SK-N-SH (cell line): Measurements from ENCODE around the gene TBC1D8. TPM values are rescaled to one million over a fixed set of nuclear protein-coding genes. Genes with fewer than 3 reads are reported as not detected.

ENCODE experiments used
- CTCF ChIA-PET: fragments of 300-600, 350-600 bp; formaldehyde crosslinking; extraction: SDS; loops from one replicate; lab custom pipeline; 2021; lab: Yijun Ruan, JAX
- POLR2A ChIA-PET: fragments of 350-600 bp; sonication (Branson Sonifier 250); formaldehyde crosslinking; extraction: SDS; loops from one replicate; lab custom pipeline; 2020; ENCODE audit warnings: antibody characterized with exemption, inconsistent platforms; lab: Yijun Ruan, JAX
- DNase-seq: peaks from one replicate; pipeline ENCODE4 v3.0.0; 2012
- H2AFZ ChIP-seq: fragments of 200-600 bp; sonication (generic); 2 replicates; pipeline ENCODE4 v1.8.1; 2016; ENCODE audit warnings: antibody characterized with exemption, mild to moderate bottlenecking, low read depth
- H3F3A ChIP-seq: fragments of 200-600 bp; sonication (generic); replicated peaks from 2 replicates; pipeline ENCODE3; 2016; ENCODE audit warnings: antibody characterized with exemption, mild to moderate bottlenecking; ENCODE audit not compliant: insufficient read depth
- H3K27ac ChIP-seq, 2 experiments: fragments of 200-500 bp in 1 of 2; fragments of 200-600 bp in 1 of 2; sonication (Bioruptor generic) in 1 of 2; sonication (generic), shearing (Covaris generic) in 1 of 2; 2 replicates each; pipeline versions ENCODE4 v1.5.1 to v1.6.1; 2014 to 2016; ENCODE audit warnings: low read depth in 2 of 2, inconsistent platforms in 1 of 2, low read length in 1 of 2, mild to moderate bottlenecking in 1 of 2, mixed read lengths in 1 of 2
- H3K27me3 ChIP-seq: fragments of 200-600 bp; sonication (generic), shearing (Covaris generic); 2 replicates; pipeline ENCODE4 v1.6.1; 2016; ENCODE audit warnings: mixed run types; ENCODE audit not compliant: insufficient read depth
- H3K36me3 ChIP-seq, 2 experiments: fragments of 200-500 bp in 1 of 2; fragments of 200-600 bp in 1 of 2; sonication (Bioruptor generic) in 1 of 2; sonication (generic) in 1 of 2; replicated peaks in 1 of 2; 2 replicates each; pipeline versions ENCODE3 to v1.5.1; 2014 to 2016; ENCODE audit warnings: low read length in 1 of 2, mild to moderate bottlenecking in 1 of 2; ENCODE audit not compliant: insufficient read depth in 2 of 2, control insufficient read depth in 1 of 2
- H3K4me1 ChIP-seq, 2 experiments: fragments of 200-500 bp in 1 of 2; fragments of 200-600 bp in 1 of 2; sonication (Bioruptor generic) in 1 of 2; sonication (generic), shearing (Covaris generic) in 1 of 2; 2 replicates each; pipeline versions ENCODE4 v1.5.1 to v1.6.1; 2014 to 2016; ENCODE audit warnings: low read depth in 1 of 2, low read length in 1 of 2, mixed run types in 1 of 2; ENCODE audit not compliant: insufficient read depth in 2 of 2, control insufficient read depth in 1 of 2
- H3K4me2 ChIP-seq: fragments of 200-600 bp; sonication (generic), shearing (Covaris generic); 2 replicates; pipeline ENCODE4 v1.6.1; 2017; ENCODE audit warnings: mixed run types
- H3K4me3 ChIP-seq, 2 experiments: fragments of 200-500 bp in 1 of 2; fragments of 200-600 bp in 1 of 2; sonication (Bioruptor generic) in 1 of 2; sonication (generic), shearing (Covaris generic) in 1 of 2; 2 replicates each; pipeline versions ENCODE4 v1.5.1 to v1.8.1; 2014 to 2016; ENCODE audit warnings: low read depth in 2 of 2, inconsistent platforms in 1 of 2, low read length in 1 of 2, mild to moderate bottlenecking in 1 of 2, mixed read lengths in 1 of 2, moderate library complexity in 1 of 2
- H3K79me2 ChIP-seq: fragments of 200-600 bp; sonication (generic); 2 replicates; pipeline ENCODE4 v1.8.1; 2017; ENCODE audit warnings: mild to moderate bottlenecking; ENCODE audit not compliant: insufficient read depth
- H3K9ac ChIP-seq: fragments of 200-600 bp; sonication (generic); 2 replicates; pipeline ENCODE4 v1.6.1; 2017; ENCODE audit warnings: mixed run types
- H3K9me2 ChIP-seq: fragments of 200-600 bp; sonication (generic); 2 replicates; pipeline ENCODE4 v1.6.1; 2017; ENCODE audit warnings: mixed run types
- H3K9me3 ChIP-seq: fragments of 200-600 bp; sonication (generic); 2 replicates; pipeline ENCODE4 v1.6.1; 2017; ENCODE audit warnings: mixed run types, mild to moderate bottlenecking, moderate library complexity
- H4K20me1 ChIP-seq: fragments of 200-600 bp; sonication (generic); 2 replicates; pipeline ENCODE4 v1.6.1; 2017; ENCODE audit warnings: mild to moderate bottlenecking, mixed run types; ENCODE audit not compliant: insufficient read depth
- ELF1 ChIP-seq: IDR thresholded peaks from 2 replicates; pipeline ENCODE4 v1.4.0; 2012
- FOSL2 ChIP-seq: IDR thresholded peaks from 2 replicates; pipeline ENCODE4 v1.4.0; 2012; ENCODE audit warnings: low read depth, mild to moderate bottlenecking, moderate library complexity, borderline replicate concordance
- FOXJ3 ChIP-seq: sonication (generic); formaldehyde crosslinking; IDR thresholded peaks from 2 replicates; pipeline ENCODE4 v1.5.1; 2020; ENCODE audit warnings: mild to moderate bottlenecking, missing genetic modification reagents
- FOXM1 ChIP-seq: IDR thresholded peaks from 2 replicates; pipeline ENCODE4 v1.4.0; 2012; ENCODE audit warnings: low read depth, mild to moderate bottlenecking
- GATA2 ChIP-seq: sonication (generic); formaldehyde crosslinking; IDR thresholded peaks from 2 replicates; pipeline ENCODE4 v1.5.0; 2020; ENCODE audit warnings: mild to moderate bottlenecking, missing genetic modification reagents
- NRF1 ChIP-seq: IDR thresholded peaks from 2 replicates; pipeline ENCODE4 v1.6.1; 2012; ENCODE audit warnings: low read depth, mild to moderate bottlenecking, low read length
- POLR2AphosphoS5 ChIP-seq: IDR thresholded peaks from 2 replicates; pipeline ENCODE4 v1.6.1; 2012; ENCODE audit warnings: low read depth, low read length
- RCOR1 ChIP-seq: fragments of 150-350 bp; IDR thresholded peaks from 2 replicates; pipeline ENCODE4 v1.6.1; 2017; ENCODE audit warnings: antibody characterized with exemption, low read length
- RXRA ChIP-seq: IDR thresholded peaks from 2 replicates; pipeline ENCODE4 v1.4.0; 2012; ENCODE audit warnings: low read depth, mild to moderate bottlenecking, borderline replicate concordance
- SIN3A ChIP-seq: IDR thresholded peaks from 2 replicates; pipeline ENCODE4 v1.6.1; 2012; ENCODE audit warnings: low read depth, mild to moderate bottlenecking, low read length, moderate library complexity, borderline replicate concordance
- WGBS: methylation state at CpG from one replicate; pipeline ENCODE4 v1.1.6; 2017; ENCODE audit warnings: low lambda C conversion rate; 5-methylcytosine and 5-hydroxymethylcytosine counted together
- polyA plus RNA-seq, 3 experiments: library from polyadenylated mRNA; depleted of rRNA; stranded (reverse); fragments of >200 nt; gene quantifications; 2 replicates each; pipeline ENCODE4 v1.2.3, GENCODE V29; 2012
- TF ChIP-seq, protein P1 (sequence below): fragments of 150-350 bp; IDR thresholded peaks from 2 replicates; pipeline ENCODE4 v1.6.1; 2017; ENCODE audit warnings: antibody characterized with exemption, low read length, low read depth, borderline replicate concordance
- TF ChIP-seq, protein P2 (sequence below): IDR thresholded peaks from 2 replicates; pipeline ENCODE4 v1.4.0; 2012; ENCODE audit warnings: low read depth
- TF ChIP-seq, protein P3 (sequence below): IDR thresholded peaks from 2 replicates; pipeline ENCODE4 v1.4.0; 2012; ENCODE audit warnings: low read depth, borderline replicate concordance

The TBC1D8 gene
- polyA plus RNA-seq, 1 of the 3 experiments (the other 2 are of a cell fraction): 5.3 TPM

DNA sequence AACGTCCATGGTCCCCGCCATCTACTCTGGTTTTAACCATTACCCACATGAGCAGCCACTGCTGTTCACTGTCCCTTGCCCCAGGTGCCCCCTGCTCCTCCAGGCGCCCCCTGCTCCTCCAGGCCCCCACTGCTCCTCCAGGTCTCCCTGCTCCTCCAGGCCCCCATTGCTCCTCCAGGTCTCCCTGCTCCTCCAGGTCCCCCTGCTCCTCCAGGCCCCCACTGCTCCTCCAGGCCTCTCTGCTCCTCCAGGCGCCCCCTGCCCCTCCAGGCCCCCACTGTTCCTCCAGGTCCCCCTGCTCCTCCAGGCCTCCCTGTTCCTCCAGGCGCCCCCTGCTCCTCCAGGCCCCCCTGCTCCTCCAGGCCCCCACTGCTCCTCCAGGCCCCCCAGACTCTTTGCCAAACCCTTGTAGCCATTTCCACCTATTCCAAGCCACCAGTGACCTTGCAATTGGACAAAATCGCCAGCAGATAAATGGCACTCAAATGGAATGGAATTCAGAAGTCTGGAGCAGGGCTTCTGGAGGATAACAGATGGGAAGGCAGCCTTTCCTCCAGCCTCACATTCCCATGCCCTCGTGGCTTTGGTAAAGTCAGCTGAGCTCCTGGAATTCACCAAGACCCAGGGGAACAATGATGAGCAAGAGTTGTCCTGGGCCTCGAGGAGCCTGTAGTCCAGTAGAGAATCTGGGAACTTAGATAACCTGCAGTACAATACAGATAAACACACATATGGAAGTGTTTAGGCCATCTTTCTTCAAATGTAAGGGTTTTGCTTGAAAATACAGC is 162.4 kb downstream of the TBC1D8 start:
- Histone ChIP-seq H3K79me2 (no peaks in the 10 kb centered on the region), H4K20me1 (no peaks in the 10 kb centered on the region), H2AFZ (no peak overlapping the region), H3F3A (no peaks in the 10 kb centered on the region), H3K27me3 (no peaks in the 10 kb centered on the region), H3K4me3 (no peak overlapping the region), H3K4me2 (no peak overlapping the region)
- CTCF ChIA-PET: interaction anchor here (2.0 to 6.6 kb wide), 2 partner anchors 380 to 394 kb away, joined by 5 to 118 read pairs; no protein-coding TSS in a partner anchor
- POLR2A ChIA-PET: no interaction called here
- TF ChIP-seq RXRA: no peak
- TF ChIP-seq POLR2AphosphoS5: no peak
- TF ChIP-seq, all 33 proteins: peak for 0
- Histone ChIP-seq H3K9me2 (no peaks in the 10 kb centered on the region), H3K9ac (no peak overlapping the region), H3K4me1 (no peaks in the 10 kb centered on the region; a peak in 1 of 4 replicates), H3K27ac (no peak overlapping the region), H3K9me3 (no peaks in the 10 kb centered on the region), H3K36me3 (peaks cover 7 to 48% of the 10 kb centered on the region in 2 experiments)
- WGBS: 81% methylated on average over 8 of the region's 8 CpGs
- no peak for DNase-seq

DNA sequence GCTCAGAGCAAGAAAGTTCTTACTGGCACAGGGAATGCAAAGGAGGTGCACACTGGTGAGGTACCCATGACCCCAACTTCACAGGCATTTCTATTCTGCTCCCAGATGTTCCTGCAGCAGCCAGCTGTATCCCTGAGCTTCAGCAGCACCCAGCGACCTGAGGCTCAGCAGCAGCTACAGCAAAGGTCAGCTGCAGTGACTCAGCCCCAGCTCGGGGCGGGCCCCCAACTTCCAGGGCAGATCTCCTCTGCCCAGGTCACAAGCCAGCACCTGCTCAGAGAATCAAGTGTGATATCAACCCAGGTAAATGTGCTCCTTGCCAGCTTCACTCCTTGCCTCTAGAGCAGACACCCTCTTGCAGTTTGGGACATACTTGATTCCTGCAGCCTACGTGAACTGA is 163.2 kb downstream of the TBC1D8 start:
- Histone ChIP-seq H3K27ac (no peak overlapping the region), H3K4me3 (no peak overlapping the region), H3K79me2 (no peaks in the 10 kb centered on the region), H3K9me3 (no peaks in the 10 kb centered on the region), H3K9me2 (no peaks in the 10 kb centered on the region), H3F3A (no peaks in the 10 kb centered on the region), H4K20me1 (no peaks in the 10 kb centered on the region), H3K36me3 (peaks cover 7 to 46% of the 10 kb centered on the region in 2 experiments), H3K27me3 (no peaks in the 10 kb centered on the region), H3K4me1 (no peaks in the 10 kb centered on the region; a peak in 1 of 4 replicates), H3K9ac (no peak overlapping the region), H2AFZ (no peak overlapping the region), H3K4me2 (no peak overlapping the region)
- 83% methylated on average over 1 of the region's 4 CpGs for WGBS
- DNase-seq: no peak
- TF ChIP-seq NRF1: no peak
- TF ChIP-seq RCOR1: no peak
- TF ChIP-seq FOXM1: no peak
- TF ChIP-seq SIN3A: no peak
- no peak for TF ChIP-seq RXRA
- TF ChIP-seq, protein P1, sequence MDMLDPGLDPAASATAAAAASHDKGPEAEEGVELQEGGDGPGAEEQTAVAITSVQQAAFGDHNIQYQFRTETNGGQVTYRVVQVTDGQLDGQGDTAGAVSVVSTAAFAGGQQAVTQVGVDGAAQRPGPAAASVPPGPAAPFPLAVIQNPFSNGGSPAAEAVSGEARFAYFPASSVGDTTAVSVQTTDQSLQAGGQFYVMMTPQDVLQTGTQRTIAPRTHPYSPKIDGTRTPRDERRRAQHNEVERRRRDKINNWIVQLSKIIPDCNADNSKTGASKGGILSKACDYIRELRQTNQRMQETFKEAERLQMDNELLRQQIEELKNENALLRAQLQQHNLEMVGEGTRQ: no peak
- TF ChIP-seq, protein P2, sequence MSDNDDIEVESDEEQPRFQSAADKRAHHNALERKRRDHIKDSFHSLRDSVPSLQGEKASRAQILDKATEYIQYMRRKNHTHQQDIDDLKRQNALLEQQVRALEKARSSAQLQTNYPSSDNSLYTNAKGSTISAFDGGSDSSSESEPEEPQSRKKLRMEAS: no peak
- no peak for TF ChIP-seq FOSL2
- TF ChIP-seq ELF1: no peak
- no peak for TF ChIP-seq FOXJ3 (CRISPR knock-in tag)
- TF ChIP-seq GATA2: no peak
- TF ChIP-seq, protein P3, sequence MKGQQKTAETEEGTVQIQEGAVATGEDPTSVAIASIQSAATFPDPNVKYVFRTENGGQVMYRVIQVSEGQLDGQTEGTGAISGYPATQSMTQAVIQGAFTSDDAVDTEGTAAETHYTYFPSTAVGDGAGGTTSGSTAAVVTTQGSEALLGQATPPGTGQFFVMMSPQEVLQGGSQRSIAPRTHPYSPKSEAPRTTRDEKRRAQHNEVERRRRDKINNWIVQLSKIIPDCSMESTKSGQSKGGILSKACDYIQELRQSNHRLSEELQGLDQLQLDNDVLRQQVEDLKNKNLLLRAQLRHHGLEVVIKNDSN: no peak
- POLR2A ChIA-PET: interaction anchor here (0.5 kb wide), 1 partner anchor 162 kb away, joined by 3 read pairs; no protein-coding TSS in a partner anchor
- CTCF ChIA-PET: interaction anchor here (0.6 to 6.6 kb wide), 4 partner anchors 257 to 399 kb away, joined by 3 to 118 read pairs (median 10); partner anchors contain the start of gene CREG2
